HL-60/S4 treated with retinoic acid at 250 ng/mL for 4 days and 3 days (cell line): Measurements from ENCODE around the gene STARD3.

Experiments used
- in situ Hi-C: fragments of 300-500 bp; cut with MboI; formaldehyde crosslinking; loops from 2 replicates; pipeline ENCODE4 v1.7.0; 2022; ENCODE audit warnings: low sequenced_read_pairs

The STARD3 gene

GRCh38 chr17:39603304-39604016 lies 33.5 kb upstream of the STARD3 start:
- in situ Hi-C loops = no loop called here

GRCh38 chr17:39604911-39605491 lies 31.9 kb upstream of the STARD3 start:
- in situ Hi-C loops = no loop called here

- in situ Hi-C loops = no loop called here
Observed at GRCh38 chr17:39605492-39606433, 31.2 kb upstream of the STARD3 start.

GRCh38 chr17:39606434-39607056 lies 30.4 kb upstream of the STARD3 start:
- in situ Hi-C loops = no loop called here

- in situ Hi-C loops = no loop called here
Observed at GRCh38 chr17:39607057-39607850, 29.7 kb upstream of the STARD3 start.

- in situ Hi-C loops = no loop called here
Observed at GRCh38 chr17:39607851-39608130, 29.2 kb upstream of the STARD3 start, which contains the start of gene NEUROD2. NEUROD2 (minus strand) TSS chr17:39607920; CDS start chr17:39606599, 1,321 bp downstream.

GRCh38 chr17:39608142-39608981 lies 28.6 kb upstream of the STARD3 start:
- in situ Hi-C loops = no loop called here

- in situ Hi-C loops = no loop called here
Observed at GRCh38 chr17:39609416-39610025, 27.4 kb upstream of the STARD3 start.

GRCh38 chr17:39611401-39612112 lies 25.4 kb upstream of the STARD3 start:
- in situ Hi-C loops = no loop called here

- in situ Hi-C loops = no loop called here
Observed at GRCh38 chr17:39612291-39612894, 24.6 kb upstream of the STARD3 start.

GRCh38 chr17:39612935-39613464 lies 23.9 kb upstream of the STARD3 start:
- in situ Hi-C loops = no loop called here

- in situ Hi-C loops = no loop called here
Observed at GRCh38 chr17:39614545-39615157, 22.3 kb upstream of the STARD3 start.

- in situ Hi-C loops = no loop called here
Observed at GRCh38 chr17:39615434-39615833, 21.5 kb upstream of the STARD3 start.

GRCh38 chr17:39617100-39617445 lies 19.9 kb upstream of the STARD3 start:
- in situ Hi-C loops = no loop called here

GRCh38 chr17:39617446-39618245 lies 19.3 kb upstream of the STARD3 start:
- in situ Hi-C loops = no loop called here

- in situ Hi-C loops = no loop called here
Observed at GRCh38 chr17:39618246-39618913, 18.6 kb upstream of the STARD3 start.
